BE2C (cell line): ENCODE data around the gene MINDY4B.

Experiments
- DNase-seq: peaks from one replicate; pipeline ENCODE4 v3.0.0-alpha.2; 2020
- H3K27me3 ChIP-seq: fragments of 250-450 bp; sonication (Bioruptor Pico); 2 replicates; pipeline ENCODE4 v1.5.1; 2020; ENCODE audit warnings: mild to moderate bottlenecking
- H3K36me3 ChIP-seq: fragments of 250-450 bp; sonication (Bioruptor Pico); 2 replicates; pipeline ENCODE4 v1.5.1; 2020; ENCODE audit warnings: mild to moderate bottlenecking
- H3K4me1 ChIP-seq: fragments of 250-450 bp; sonication (Bioruptor Pico); 2 replicates; pipeline ENCODE4 v1.5.1; 2020
- H3K4me3 ChIP-seq: 2 replicates; pipeline ENCODE4 v1.5.1; 2011; ENCODE audit warnings: low read depth, low read length
- H3K9me3 ChIP-seq: fragments of 250-450 bp; sonication (Bioruptor Pico); 2 replicates; pipeline ENCODE4 v1.5.1; 2020
- TF ChIP-seq, protein P1 (sequence below): IDR thresholded peaks from 2 replicates; pipeline ENCODE4 v1.5.1; 2012; ENCODE audit warnings: mild to moderate bottlenecking, low read depth, low read length

The MINDY4B gene

DNA sequence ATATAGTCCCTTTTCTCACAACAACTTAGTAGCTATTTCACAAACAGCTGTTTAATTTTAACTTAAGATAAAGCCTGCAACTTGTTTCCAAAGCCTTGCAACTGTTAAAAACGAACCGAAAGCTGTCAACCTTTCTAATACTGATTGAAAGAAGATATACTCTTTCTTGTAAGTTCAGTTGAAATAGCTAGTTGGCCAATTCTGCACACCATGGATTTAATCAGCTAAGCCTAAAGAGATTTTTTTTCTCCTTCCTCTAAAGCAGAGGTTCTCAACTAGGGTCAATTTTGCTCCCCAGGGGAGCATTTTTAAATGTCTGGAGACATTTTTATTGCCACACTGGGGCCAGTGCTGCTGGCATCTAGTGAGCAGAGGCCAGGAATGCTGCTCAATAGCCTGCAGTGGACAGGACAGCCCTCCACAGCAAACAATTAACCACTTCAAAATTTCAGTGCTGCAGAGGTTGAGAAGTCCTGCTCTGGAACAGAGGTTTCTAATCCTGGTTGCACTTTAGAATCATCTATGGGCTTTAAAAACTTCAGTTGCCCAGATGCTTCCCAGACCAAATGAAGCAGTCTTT, 26.2 kb downstream of the MINDY4B start:
- Histone ChIP-seq H3K4me3 (no peak overlapping the region), H3K9me3 (no peaks in the 10 kb centered on the region), H3K4me1 (no peaks in the 10 kb centered on the region), H3K36me3 (no peaks in the 10 kb centered on the region), H3K27me3 (peaks cover 16% of the 10 kb centered on the region; the same call in 1 of the 2 replicates)
- no peak for DNase-seq
- TF ChIP-seq, protein P1, sequence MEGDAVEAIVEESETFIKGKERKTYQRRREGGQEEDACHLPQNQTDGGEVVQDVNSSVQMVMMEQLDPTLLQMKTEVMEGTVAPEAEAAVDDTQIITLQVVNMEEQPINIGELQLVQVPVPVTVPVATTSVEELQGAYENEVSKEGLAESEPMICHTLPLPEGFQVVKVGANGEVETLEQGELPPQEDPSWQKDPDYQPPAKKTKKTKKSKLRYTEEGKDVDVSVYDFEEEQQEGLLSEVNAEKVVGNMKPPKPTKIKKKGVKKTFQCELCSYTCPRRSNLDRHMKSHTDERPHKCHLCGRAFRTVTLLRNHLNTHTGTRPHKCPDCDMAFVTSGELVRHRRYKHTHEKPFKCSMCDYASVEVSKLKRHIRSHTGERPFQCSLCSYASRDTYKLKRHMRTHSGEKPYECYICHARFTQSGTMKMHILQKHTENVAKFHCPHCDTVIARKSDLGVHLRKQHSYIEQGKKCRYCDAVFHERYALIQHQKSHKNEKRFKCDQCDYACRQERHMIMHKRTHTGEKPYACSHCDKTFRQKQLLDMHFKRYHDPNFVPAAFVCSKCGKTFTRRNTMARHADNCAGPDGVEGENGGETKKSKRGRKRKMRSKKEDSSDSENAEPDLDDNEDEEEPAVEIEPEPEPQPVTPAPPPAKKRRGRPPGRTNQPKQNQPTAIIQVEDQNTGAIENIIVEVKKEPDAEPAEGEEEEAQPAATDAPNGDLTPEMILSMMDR = no peak

DNA sequence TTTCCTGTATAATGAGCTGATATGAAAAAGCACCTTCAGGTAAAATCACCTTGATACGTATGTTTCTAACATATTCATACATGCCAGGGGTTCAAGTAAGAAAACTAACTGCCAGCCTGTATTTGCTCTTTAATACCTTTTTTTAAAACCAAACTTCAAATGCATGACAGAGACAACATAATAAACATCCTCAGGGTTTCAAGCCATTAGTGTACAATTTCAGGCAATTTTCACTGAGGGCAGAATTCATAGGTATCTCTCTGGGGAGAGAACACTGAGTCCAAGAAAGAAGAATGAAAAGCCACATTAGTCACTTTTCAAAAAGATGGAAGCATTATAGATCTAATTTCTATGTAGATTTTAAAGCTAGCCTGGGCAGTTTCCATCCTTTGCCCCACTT, 26.9 kb downstream of the MINDY4B start:
- H3K4me1 ChIP-seq = no peaks in the 10 kb centered on the region
- TF ChIP-seq, protein P1 = no peak
- no peak for DNase-seq
- H3K27me3 ChIP-seq = peaks cover 9% of the 10 kb centered on the region; the same call in 1 of the 2 replicates
- no peaks in the 10 kb centered on the region for H3K36me3 ChIP-seq
- no peaks in the 10 kb centered on the region for H3K9me3 ChIP-seq
- no peak overlapping the region for H3K4me3 ChIP-seq

DNA sequence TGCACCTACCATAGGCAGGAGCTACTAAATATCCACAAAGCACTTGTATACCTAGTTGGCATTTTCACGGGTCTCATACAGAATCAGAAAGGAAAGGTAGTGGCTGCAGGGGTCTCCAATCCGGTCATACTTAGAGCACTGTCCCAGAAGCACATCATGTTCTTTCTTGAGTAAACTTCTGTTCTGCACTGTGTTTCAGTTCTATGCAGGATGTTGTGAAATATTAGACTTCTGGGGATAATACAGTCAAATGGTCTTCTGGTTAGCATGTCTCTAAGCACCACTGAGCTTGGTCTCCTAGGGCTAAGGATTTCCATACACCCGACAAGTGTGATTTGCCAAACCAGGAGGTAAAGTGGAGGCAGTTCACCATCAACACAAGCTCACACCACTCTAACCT, 27.9 kb downstream of the MINDY4B start:
- peaks cover 7% of the 10 kb centered on the region; the same call in 1 of the 2 replicates for H3K27me3 ChIP-seq
- no peak overlapping the region for H3K4me3 ChIP-seq
- H3K9me3 ChIP-seq = no peaks in the 10 kb centered on the region
- no peaks in the 10 kb centered on the region for H3K36me3 ChIP-seq
- DNase-seq = no peak
- no peaks in the 10 kb centered on the region for H3K4me1 ChIP-seq
- TF ChIP-seq, protein P1 = no peak

DNA sequence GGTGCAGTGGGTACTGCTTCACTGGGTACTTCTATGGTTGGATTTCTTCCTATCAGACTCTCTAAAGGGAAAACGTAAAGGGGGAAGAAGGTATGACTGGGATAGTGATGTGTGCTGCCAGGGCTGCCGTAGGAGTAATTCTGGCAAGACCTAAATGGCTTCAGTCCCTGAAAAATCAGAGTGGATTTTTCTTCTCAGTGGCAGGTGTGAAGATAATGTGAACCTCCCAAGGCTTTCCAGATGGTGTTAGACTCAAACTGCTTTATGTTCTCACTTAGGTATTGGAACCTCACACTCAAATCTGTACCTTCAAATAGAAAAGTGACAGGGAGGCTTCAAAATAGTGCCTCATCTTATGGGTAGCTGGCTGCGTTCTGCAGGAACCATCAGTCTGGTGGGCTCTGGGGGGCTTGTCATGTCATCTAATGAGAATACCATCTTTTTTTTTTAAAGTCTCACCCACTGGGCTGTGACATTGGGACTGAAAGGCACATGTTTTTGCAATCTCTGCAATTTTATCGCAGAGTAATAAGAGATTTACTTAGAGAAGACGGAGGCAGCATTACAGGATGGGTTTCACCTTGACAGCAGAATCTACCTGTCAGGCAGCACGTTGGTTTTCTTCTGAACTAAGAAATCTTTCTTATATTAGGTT, 28.5 kb downstream of the MINDY4B start:
- Histone ChIP-seq H3K36me3 (no peaks in the 10 kb centered on the region), H3K4me3 (no peak overlapping the region), H3K4me1 (no peaks in the 10 kb centered on the region), H3K9me3 (no peaks in the 10 kb centered on the region), H3K27me3 (peaks cover 7% of the 10 kb centered on the region; the same call in 1 of the 2 replicates)
- TF ChIP-seq, protein P1 = no peak
- no peak for DNase-seq

DNA sequence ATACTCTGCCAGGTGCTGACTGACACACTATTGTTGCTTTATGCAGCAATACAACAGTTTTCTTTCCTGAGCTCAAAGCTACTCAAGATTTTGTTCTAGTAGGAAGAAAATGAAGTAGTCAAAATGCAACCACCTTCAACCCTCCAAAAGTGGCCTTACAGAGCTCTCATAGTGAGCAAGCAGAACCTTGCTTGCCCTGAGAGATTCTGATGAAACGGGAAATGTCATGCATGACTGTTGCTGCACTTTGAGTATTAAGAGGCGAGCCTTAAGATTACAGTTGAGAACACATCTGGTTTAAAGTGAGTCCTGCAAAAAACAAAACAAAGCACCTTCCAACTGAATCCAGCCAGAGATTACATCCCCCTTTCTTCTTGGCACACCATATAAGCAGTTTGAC, 29.7 kb downstream of the MINDY4B start:
- Histone ChIP-seq H3K4me3 (no peak overlapping the region), H3K36me3 (no peaks in the 10 kb centered on the region), H3K4me1 (no peaks in the 10 kb centered on the region), H3K9me3 (no peaks in the 10 kb centered on the region), H3K27me3 (peaks cover 7% of the 10 kb centered on the region; the same call in 1 of the 2 replicates)
- TF ChIP-seq, protein P1 = no peak
- DNase-seq = no peak

DNA sequence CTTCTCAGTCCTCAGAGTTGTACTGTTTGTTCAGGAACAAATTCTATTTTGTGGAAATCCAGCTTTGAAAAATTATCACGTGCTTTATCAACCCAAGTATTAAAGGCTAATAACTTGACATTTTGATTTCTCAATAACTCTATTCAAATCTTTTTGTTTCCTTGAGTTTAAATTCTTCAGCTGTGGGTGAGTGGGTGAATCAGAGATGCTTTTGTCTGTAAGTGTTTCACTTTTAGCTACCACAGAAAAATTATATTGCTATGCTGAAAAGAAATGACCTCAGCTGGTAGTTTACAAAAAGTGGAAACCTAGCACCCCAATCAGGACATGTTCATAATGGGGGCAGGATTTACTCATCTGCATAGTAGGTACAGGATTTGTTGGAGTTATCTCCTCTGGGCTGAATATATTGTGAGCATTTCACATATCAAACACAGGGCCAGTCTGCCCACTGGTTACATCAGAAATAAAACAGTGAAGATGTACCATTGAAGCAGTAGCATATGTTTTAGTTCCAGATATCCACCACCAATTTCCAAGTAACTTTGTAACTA, 30.5 kb downstream of the MINDY4B start:
- no peaks in the 10 kb centered on the region for H3K9me3 ChIP-seq
- H3K36me3 ChIP-seq = no peaks in the 10 kb centered on the region
- TF ChIP-seq, protein P1 = no peak
- H3K4me1 ChIP-seq = no peaks in the 10 kb centered on the region
- no peak overlapping the region for H3K4me3 ChIP-seq
- peaks cover 7% of the 10 kb centered on the region; the same call in 1 of the 2 replicates for H3K27me3 ChIP-seq
- DNase-seq = no peak
